Parathyroid adenoma (tissue), 2 donors: ENCODE measurements around the gene CCDC188.

ENCODE experiments used
- H2AFZ ChIP-seq: fragments of 300-600 bp; sonication (generic); one replicate; pipeline ENCODE4 v1.7.0; 2017; ENCODE audit warnings: antibody characterized with exemption, mild to moderate bottlenecking
- H3K27ac ChIP-seq: fragments of 300-600 bp; sonication (generic); one replicate; pipeline ENCODE4 v1.7.0; 2017
- H3K27me3 ChIP-seq: fragments of 300-600 bp; sonication (generic); one replicate; pipeline ENCODE4 v1.7.0; 2017; ENCODE audit warnings: low read length; ENCODE audit not compliant: control insufficient read depth, insufficient read depth
- H3K36me3 ChIP-seq: fragments of 300-600 bp; sonication (generic); one replicate; pipeline ENCODE4 v1.7.0; 2017; ENCODE audit warnings: low read length; ENCODE audit not compliant: control insufficient read depth, insufficient read depth
- H3K4me1 ChIP-seq: fragments of 300-600 bp; sonication (generic); one replicate; pipeline ENCODE4 v1.7.0; 2017; ENCODE audit warnings: control low read depth
- H3K4me2 ChIP-seq: fragments of 300-600 bp; sonication (generic); one replicate; pipeline ENCODE4 v1.7.0; 2017; ENCODE audit warnings: low read length
- H3K4me3 ChIP-seq: fragments of 300-600 bp; sonication (generic); one replicate; pipeline ENCODE4 v1.7.0; 2017; ENCODE audit warnings: low read depth, low read length
- H3K79me2 ChIP-seq: fragments of 300-600 bp; sonication (generic); one replicate; pipeline ENCODE4 v1.7.0; 2017; ENCODE audit warnings: control low read depth
- H3K9ac ChIP-seq: fragments of 300-600 bp; sonication (generic); one replicate; pipeline ENCODE4 v1.7.0; 2017; ENCODE audit warnings: mild to moderate bottlenecking
- H3K9me3 ChIP-seq: fragments of 300-600 bp; sonication (generic); one replicate; pipeline ENCODE4 v1.7.0; 2017; ENCODE audit warnings: low read length; ENCODE audit not compliant: control insufficient read depth
- TF ChIP-seq, protein P1 (sequence below): fragments of 300-600 bp; sonication (generic); IDR thresholded peaks from one replicate; pipeline ENCODE4 v1.7.0; 2017; ENCODE audit warnings: antibody characterized with exemption, mild to moderate bottlenecking
- donor health status: primary hyperparathyroidism.

Gene CCDC188

DNA sequence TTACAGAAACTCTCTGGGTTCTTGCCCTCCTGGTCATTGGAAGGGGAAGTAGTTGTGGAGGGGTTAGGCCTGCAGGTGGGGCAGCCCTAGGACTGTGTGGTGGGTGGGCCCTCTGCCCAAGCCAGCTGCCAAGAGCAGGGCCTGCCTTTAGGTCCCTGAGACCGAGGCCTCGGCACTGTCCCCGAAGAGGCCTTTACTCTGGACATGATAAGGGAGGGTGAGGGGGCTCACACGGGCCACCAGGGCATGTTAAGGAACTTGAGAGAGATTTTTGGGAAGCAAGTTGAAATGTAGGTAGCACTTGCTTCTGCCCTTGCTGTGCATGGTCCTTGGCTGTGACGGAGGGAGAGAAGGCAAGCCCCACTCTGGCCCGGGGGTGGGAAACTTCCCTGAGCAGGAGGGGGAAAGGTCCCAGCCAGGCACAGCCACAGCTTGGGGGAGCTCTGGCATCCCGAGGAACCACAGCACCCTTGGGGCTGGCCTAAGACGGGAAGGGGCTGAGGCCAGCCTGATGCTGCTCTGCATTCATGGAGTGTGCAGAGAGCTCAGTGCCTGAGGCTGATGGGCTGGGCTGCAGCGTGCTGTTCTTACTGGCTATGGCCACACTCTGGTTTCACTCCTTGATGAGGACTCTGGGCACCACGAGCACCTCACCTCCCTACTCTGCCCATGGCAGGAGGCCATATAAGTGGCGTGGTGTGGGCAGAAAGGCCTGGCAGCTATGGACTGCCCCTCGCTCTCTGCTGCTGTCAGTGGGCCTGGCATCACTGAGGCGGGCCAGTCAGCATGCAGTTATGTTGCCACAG, 42.7 kb downstream of the CCDC188 start:
- no peaks in the 10 kb centered on the region for H3K27me3 ChIP-seq
- no peak overlapping the region for H3K4me2 ChIP-seq
- H3K9me3 ChIP-seq: no peaks in the 10 kb centered on the region
- no peaks in the 10 kb centered on the region for H3K36me3 ChIP-seq
- no peaks in the 10 kb centered on the region for H3K4me1 ChIP-seq
- TF ChIP-seq, protein P1, sequence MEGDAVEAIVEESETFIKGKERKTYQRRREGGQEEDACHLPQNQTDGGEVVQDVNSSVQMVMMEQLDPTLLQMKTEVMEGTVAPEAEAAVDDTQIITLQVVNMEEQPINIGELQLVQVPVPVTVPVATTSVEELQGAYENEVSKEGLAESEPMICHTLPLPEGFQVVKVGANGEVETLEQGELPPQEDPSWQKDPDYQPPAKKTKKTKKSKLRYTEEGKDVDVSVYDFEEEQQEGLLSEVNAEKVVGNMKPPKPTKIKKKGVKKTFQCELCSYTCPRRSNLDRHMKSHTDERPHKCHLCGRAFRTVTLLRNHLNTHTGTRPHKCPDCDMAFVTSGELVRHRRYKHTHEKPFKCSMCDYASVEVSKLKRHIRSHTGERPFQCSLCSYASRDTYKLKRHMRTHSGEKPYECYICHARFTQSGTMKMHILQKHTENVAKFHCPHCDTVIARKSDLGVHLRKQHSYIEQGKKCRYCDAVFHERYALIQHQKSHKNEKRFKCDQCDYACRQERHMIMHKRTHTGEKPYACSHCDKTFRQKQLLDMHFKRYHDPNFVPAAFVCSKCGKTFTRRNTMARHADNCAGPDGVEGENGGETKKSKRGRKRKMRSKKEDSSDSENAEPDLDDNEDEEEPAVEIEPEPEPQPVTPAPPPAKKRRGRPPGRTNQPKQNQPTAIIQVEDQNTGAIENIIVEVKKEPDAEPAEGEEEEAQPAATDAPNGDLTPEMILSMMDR: no peak
- H3K27ac ChIP-seq: no peak overlapping the region
- H2AFZ ChIP-seq: no peak overlapping the region
- H3K4me3 ChIP-seq: no peak overlapping the region
- no peak overlapping the region for H3K9ac ChIP-seq
- H3K79me2 ChIP-seq: no peaks in the 10 kb centered on the region

DNA sequence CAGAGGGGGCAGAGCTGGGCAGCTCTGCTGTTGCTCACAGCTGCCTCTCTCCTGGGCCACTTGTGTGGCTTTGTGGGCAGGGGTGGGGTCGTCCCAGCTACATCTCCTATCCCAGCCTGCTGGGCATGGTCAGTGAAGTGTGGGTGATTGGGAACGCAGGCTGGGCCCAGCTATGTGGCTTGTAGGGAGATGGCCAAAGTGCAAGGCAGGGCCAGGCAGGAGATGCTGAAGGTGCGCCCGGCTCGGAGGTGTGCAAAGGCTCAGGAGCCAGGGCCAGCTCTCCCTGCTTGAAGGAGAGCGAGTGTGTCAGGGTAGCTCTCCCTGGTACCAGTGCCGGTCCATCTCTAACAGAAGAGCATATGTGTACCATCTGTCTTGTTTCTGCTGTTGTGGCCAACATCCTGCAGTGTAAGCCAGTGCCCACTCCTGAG, 43.4 kb downstream of the CCDC188 start:
- Histone ChIP-seq H2AFZ (no peak overlapping the region), H3K9ac (no peak overlapping the region), H3K4me3 (no peak overlapping the region), H3K27ac (no peak overlapping the region), H3K79me2 (no peaks in the 10 kb centered on the region), H3K4me2 (no peak overlapping the region), H3K36me3 (no peaks in the 10 kb centered on the region), H3K27me3 (no peaks in the 10 kb centered on the region), H3K9me3 (no peaks in the 10 kb centered on the region), H3K4me1 (no peaks in the 10 kb centered on the region)
- TF ChIP-seq, protein P1: no peak

DNA sequence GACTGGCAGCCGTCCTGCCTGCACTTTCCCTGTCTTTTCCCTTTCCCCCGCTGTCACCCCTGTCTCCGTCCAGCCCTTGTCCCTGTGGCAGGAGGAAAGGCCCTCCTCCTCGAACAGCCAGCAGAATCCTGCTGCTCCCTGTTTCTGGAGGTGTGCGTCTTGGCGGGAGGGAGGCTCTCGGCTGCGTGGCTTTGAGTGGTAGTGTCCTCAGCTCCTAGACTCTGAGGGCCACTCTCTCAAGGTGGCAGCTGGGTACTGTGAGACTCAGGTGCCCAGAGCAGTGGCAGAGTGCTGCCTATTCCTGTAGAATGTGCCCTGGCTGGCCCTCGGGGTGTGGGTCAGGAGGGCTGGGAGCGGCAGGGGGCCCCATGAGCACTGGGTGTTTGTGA, 44.0 kb downstream of the CCDC188 start:
- TF ChIP-seq, protein P1: no peak
- H3K4me3 ChIP-seq: no peak overlapping the region
- H3K4me2 ChIP-seq: no peak overlapping the region
- no peaks in the 10 kb centered on the region for H3K4me1 ChIP-seq
- H3K27me3 ChIP-seq: no peaks in the 10 kb centered on the region
- H2AFZ ChIP-seq: no peak overlapping the region
- no peaks in the 10 kb centered on the region for H3K9me3 ChIP-seq
- no peak overlapping the region for H3K27ac ChIP-seq
- no peaks in the 10 kb centered on the region for H3K79me2 ChIP-seq
- H3K36me3 ChIP-seq: no peaks in the 10 kb centered on the region
- no peak overlapping the region for H3K9ac ChIP-seq

DNA sequence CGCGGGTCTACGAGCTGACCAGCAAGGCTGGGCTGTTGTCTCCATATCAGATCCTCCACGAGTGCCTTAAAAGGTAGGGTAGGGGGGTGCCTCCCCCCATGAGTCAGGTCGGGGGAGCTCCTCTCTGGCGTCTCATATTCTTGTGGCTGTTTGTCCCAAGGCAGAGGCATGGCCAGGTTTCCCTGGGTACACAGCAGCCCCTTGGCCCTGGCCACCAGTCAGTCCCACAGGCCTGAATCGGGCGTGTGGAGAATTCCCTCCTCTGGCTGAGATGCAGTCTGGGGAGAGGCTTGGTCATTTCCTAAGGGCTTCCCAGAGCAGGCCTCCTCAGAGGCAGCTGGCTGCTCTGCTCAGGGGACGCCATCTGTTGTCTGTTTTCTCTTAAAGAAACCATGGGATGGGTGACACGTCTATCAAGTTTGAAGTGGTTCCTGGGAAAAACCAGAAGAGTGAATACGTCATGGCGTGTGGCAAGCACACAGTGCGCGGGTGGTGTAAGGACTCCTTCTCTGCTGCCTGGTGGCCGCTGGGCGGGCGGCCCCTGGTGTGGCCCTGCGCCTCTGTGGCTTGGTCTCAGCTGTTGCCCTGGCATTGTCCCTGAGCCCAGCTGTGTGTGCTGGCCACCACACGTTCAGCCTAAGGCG, 44.5 kb downstream of the CCDC188 start:
- TF ChIP-seq, protein P1: no peak
- Histone ChIP-seq H3K4me1 (no peaks in the 10 kb centered on the region), H3K27me3 (no peaks in the 10 kb centered on the region), H3K4me3 (no peak overlapping the region), H2AFZ (no peak overlapping the region), H3K36me3 (no peaks in the 10 kb centered on the region), H3K9me3 (no peaks in the 10 kb centered on the region), H3K27ac (no peak overlapping the region), H3K79me2 (no peaks in the 10 kb centered on the region), H3K4me2 (no peak overlapping the region), H3K9ac (no peak overlapping the region)
